ENCODE measurements around the gene NAE1. TPM values are rescaled to one million over a fixed set of nuclear protein-coding genes. Genes with fewer than 3 reads are reported as not detected.
"Not testable (repeated sequence)": the region's sequence is repeated elsewhere in the genome, so short reads cannot be mapped to it uniquely, and the experiment has no call there.

Gene NAE1
- total RNA-seq, 1 donor from 2014 or later, result 41.8 TPM

DNA sequence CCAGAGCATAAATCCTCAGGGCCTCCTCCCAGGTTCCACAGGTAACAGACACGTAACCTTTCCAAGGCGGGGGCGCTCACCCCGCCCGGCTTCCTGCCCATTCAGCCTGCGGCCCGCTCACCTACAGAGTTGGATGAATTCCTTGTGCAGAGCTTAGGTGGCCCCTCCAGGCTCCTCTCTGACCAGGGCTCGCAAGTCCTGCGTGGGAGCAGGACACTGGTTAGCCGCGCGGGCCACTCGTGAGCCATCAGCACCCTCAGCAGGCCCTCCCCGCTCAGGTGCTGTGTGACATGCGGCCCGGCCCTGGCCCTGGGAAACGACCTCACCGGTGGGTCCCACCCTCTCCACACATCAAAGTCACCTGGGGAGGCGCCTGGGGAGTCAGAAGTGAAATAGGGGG is 29.9 kb downstream of the NAE1 start:
- no peak for ATAC-seq
- no peak for DNase-seq

GRCh38 chr16:66798161-66798560 is 32.6 kb downstream of the NAE1 start:
- ATAC-seq, result no peak
- TF ChIP-seq, protein P1, sequence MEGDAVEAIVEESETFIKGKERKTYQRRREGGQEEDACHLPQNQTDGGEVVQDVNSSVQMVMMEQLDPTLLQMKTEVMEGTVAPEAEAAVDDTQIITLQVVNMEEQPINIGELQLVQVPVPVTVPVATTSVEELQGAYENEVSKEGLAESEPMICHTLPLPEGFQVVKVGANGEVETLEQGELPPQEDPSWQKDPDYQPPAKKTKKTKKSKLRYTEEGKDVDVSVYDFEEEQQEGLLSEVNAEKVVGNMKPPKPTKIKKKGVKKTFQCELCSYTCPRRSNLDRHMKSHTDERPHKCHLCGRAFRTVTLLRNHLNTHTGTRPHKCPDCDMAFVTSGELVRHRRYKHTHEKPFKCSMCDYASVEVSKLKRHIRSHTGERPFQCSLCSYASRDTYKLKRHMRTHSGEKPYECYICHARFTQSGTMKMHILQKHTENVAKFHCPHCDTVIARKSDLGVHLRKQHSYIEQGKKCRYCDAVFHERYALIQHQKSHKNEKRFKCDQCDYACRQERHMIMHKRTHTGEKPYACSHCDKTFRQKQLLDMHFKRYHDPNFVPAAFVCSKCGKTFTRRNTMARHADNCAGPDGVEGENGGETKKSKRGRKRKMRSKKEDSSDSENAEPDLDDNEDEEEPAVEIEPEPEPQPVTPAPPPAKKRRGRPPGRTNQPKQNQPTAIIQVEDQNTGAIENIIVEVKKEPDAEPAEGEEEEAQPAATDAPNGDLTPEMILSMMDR (IDR thresholded peaks at IDR 0.05), result no peak
- no peak for DNase-seq
- Histone ChIP-seq H3K27me3 (no peaks in the 10 kb centered on the region), H3K36me3 (peaks cover 8% of the 10 kb centered on the region), H3K4me1 (no peaks in the 10 kb centered on the region), H3K27ac (no peak overlapping the region), H3K4me3 (no peak overlapping the region), H3K9me3 (no peaks in the 10 kb centered on the region)
- intact Hi-C loops (cut with DNase I), result no loop called here

More for the DNA sequence above, 29.9 kb downstream of the NAE1 start:
- TF ChIP-seq, protein P1 (IDR thresholded peaks at IDR 0.05), result no peak
- H3K27me3 ChIP-seq, result no peaks in the 10 kb centered on the region
- intact Hi-C loops (cut with DNase I), result no loop called here
- H3K27ac ChIP-seq, result no peak overlapping the region
- H3K4me3 ChIP-seq, result no peak overlapping the region
- no peaks in the 10 kb centered on the region for H3K9me3 ChIP-seq
- H3K36me3 ChIP-seq, result peaks cover 35% of the 10 kb centered on the region
- H3K4me1 ChIP-seq, result no peaks in the 10 kb centered on the region

DNA sequence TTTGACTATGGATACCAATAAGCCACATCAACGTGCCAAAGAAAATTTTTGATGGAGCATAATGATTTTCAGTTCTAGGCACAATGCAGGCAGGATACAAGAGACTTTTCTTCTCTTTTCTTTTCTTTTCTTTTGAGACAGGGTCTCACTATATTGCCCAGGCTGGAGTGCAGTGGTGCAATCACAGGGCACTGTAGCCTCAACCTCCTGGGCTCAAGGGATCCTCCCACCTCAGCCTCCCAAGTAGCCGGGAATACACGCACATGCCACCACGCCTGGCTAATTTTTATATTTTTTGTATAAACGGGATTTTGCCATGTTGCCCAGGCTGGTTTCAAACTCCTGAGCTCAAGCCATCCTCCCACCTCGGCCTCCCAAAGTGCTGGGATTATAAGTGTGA is 36.8 kb downstream of the NAE1 start:
- intact Hi-C loops (cut with DNase I); H3K4me1 ChIP-seq; DNase-seq; H3K27me3 ChIP-seq; H3K36me3 ChIP-seq; ATAC-seq; H3K9me3 ChIP-seq; H3K27ac ChIP-seq; H3K4me3 ChIP-seq: not testable (repeated sequence)

GRCh38 chr16:66790130-66790733 is 40.5 kb downstream of the NAE1 start:
- TF ChIP-seq, protein P1 (IDR thresholded peaks at IDR 0.05), result no peak
- ATAC-seq (no peak), DNase-seq (no peak)
- H3K9me3 ChIP-seq, result no peaks in the 10 kb centered on the region
- H3K27me3 ChIP-seq, result no peaks in the 10 kb centered on the region
- intact Hi-C loops (cut with DNase I), result no loop called here
- no peaks in the 10 kb centered on the region for H3K36me3 ChIP-seq
- H3K4me1 ChIP-seq, result no peaks in the 10 kb centered on the region
- no peak overlapping the region for H3K4me3 ChIP-seq
- no peak overlapping the region for H3K27ac ChIP-seq

- TF ChIP-seq, protein P1 (IDR thresholded peaks at IDR 0.05), result no peak
- ATAC-seq (no peak), DNase-seq (no peak)
- Histone ChIP-seq H3K27me3 (no peaks in the 10 kb centered on the region), H3K9me3 (no peaks in the 10 kb centered on the region), H3K27ac (no peak overlapping the region), H3K4me1 (no peaks in the 10 kb centered on the region), H3K36me3 (no peaks in the 10 kb centered on the region), H3K4me3 (no peak overlapping the region)
- intact Hi-C loops (cut with DNase I), result no loop called here
Observed at GRCh38 chr16:66787427-66787826, 43.3 kb downstream of the NAE1 start.

- Histone ChIP-seq H3K27ac (no peak overlapping the region), H3K4me3 (no peak overlapping the region), H3K9me3 (no peaks in the 10 kb centered on the region), H3K36me3 (no peaks in the 10 kb centered on the region), H3K27me3 (no peaks in the 10 kb centered on the region), H3K4me1 (no peaks in the 10 kb centered on the region)
- DNase-seq (no peak), ATAC-seq (no peak)
- TF ChIP-seq, protein P1 (IDR thresholded peaks at IDR 0.05), result no peak
- intact Hi-C loops (cut with DNase I), result no loop called here
Observed at GRCh38 chr16:66786551-66786950, 44.2 kb downstream of the NAE1 start.
